Activated T-helper 17 cell treated with anti-CD3 and anti-CD28 coated beads, Interleukin-2, amount 50 U/mL, for 72 hours (primary cell): ENCODE measurements around the gene ADNP2. TPM values are rescaled to one million over a fixed set of nuclear protein-coding genes. Genes with fewer than 3 reads are reported as not detected.
"Not testable (repeated sequence)": the region's sequence is repeated elsewhere in the genome, so short reads cannot be mapped to it uniquely, and the experiment has no call there.

Experiments used
- ATAC-seq: fragments of 150-1000 bp; cut with Tn5 transposase; replicated peaks from 2 replicates; pipeline ENCODE4 v1.10.0; 2021; ENCODE audit warnings: mild to moderate bottlenecking, moderate library complexity
- H3K27ac Mint-ChIP-seq: one replicate; pipeline ENCODE4 v1.8.0; 2022; ENCODE audit warnings: mixed read lengths
- H3K27me3 Mint-ChIP-seq: one replicate; pipeline ENCODE4 v1.8.0; 2022; ENCODE audit warnings: mixed read lengths
- H3K36me3 Mint-ChIP-seq: one replicate; pipeline ENCODE4 v1.8.0; 2022; ENCODE audit warnings: low read depth, mild to moderate bottlenecking, mixed read lengths
- H3K4me1 Mint-ChIP-seq: one replicate; pipeline ENCODE4 v1.8.0; 2022; ENCODE audit warnings: mixed read lengths
- H3K4me3 Mint-ChIP-seq: one replicate; pipeline ENCODE4 v1.8.0; 2022; ENCODE audit warnings: mild to moderate bottlenecking, mixed read lengths
- H3K9me3 Mint-ChIP-seq: one replicate; pipeline ENCODE4 v1.8.0; 2022; ENCODE audit warnings: mixed read lengths
- total RNA-seq, 2 donors: library from RNA; stranded (reverse); gene quantifications; one replicate each; pipeline ENCODE4 v1.2.3, GENCODE V29; 2022

The ADNP2 gene
- total RNA-seq, 2 donors from 2014 or later = 31.8 to 34.9 TPM

DNA sequence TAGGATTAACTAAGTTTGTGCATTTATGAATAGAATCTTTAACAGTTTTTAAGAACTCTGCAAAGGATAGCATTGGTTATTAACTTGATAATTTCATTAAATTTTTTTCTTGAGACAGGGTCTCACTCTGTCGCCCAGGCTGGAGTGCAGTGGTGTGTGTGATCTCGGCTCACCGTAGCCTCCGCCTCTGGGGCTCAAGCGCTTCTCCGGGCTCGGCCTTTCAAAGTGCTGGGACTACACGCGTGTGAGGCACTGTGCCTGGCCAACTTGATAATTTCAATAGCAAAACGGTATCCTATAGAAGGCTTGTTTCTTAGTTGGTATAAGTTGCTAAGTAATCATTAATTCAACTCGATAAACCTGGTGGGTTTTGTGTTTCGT, 38.0 kb downstream of the ADNP2 start:
- Mint-ChIP-seq H3K27me3 (no peaks in the 10 kb centered on the region), H3K36me3 (peaks cover 23% of the 10 kb centered on the region), H3K4me1 (peaks cover 5% of the 10 kb centered on the region), H3K9me3 (no peaks in the 10 kb centered on the region), H3K4me3 (peak overlapping the region; percentile 84), H3K27ac (no peak overlapping the region)
- peak; percentile 42 for ATAC-seq

DNA sequence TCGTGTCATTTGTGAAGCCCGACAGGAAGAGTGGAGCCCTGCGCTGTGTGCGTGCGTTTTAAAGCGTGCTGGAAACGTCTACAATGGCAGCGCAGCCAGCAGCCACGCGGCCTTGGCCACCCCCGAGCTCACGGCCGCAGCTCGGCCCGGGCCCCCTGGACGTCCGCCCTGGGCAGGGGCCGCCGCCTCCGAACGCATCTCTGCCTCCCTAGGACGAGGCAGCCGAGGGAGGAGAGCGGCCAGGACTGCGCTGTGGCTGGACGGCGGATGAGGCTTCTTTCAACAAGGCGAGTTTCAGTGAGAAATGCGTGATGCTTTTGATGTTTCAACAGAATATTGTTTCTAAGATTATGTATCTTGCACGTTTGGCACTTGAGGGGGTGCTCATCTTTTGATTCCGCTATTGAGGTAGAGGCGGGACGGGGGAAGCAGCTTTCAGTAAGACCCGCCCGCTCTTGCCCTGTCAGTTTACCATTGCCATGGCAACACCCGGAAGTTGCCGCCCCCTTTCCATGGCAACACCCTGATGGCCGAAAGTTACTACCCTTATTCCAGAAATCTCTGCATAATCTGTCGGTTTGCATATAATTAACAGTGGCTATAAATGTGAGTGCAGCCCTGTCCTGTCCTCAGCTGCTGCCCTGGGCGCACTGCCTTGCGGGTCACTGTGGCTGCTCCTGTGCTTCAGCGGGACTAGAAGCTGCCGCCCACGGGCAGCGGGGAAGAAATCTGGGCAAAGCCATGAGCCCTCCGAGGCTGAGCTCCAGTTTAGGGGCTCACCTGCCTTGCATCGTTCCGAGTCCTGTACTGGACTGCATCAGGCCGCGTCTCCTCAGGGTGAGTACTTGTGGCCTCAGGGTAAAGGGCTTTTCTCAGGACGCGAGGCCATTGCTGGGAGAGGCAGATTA, 38.6 kb downstream of the ADNP2 start:
- Mint-ChIP-seq H3K9me3 (no peaks in the 10 kb centered on the region), H3K36me3 (peaks cover 23% of the 10 kb centered on the region), H3K4me1 (peaks cover 8% of the 10 kb centered on the region), H3K27me3 (no peaks in the 10 kb centered on the region), H3K4me3 (peak overlapping the region; percentile 84), H3K27ac (peak overlapping the region; percentile 82)
- ATAC-seq = peak; percentile 86

- H3K27ac Mint-ChIP-seq = peak overlapping the region; percentile 82
- H3K36me3 Mint-ChIP-seq = peaks cover 23% of the 10 kb centered on the region
- H3K4me3 Mint-ChIP-seq = peak overlapping the region; percentile 84
- H3K27me3 Mint-ChIP-seq = no peaks in the 10 kb centered on the region
- peak; percentile 8 for ATAC-seq
- H3K4me1 Mint-ChIP-seq = peaks cover 8% of the 10 kb centered on the region
- H3K9me3 Mint-ChIP-seq = no peaks in the 10 kb centered on the region
Measured at GRCh38 chr18:80148326-80149199, 39.5 kb downstream of the ADNP2 start.

DNA sequence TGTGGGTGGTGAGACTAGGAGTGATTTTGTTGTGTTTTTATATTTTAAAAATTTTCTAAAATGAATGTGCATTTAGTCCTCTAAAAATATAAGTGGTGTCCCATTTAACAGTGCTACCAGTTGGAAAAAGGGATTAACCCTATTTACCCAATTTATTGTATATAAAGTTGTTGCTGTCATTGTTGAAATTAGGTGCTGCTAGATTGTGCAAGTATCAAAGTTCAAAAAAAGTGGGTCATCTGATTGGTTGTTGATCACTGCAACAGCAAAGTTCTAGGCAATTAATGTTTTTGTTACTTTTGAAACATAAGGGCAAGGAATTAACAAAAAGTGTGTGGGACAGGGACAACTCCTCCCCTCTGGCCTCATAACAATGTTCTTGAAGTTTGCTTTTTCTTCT, 40.6 kb downstream of the ADNP2 start:
- Mint-ChIP-seq H3K27ac (no peak overlapping the region), H3K9me3 (no peaks in the 10 kb centered on the region), H3K36me3 (peaks cover 19% of the 10 kb centered on the region), H3K27me3 (no peaks in the 10 kb centered on the region), H3K4me1 (peaks cover 12% of the 10 kb centered on the region), H3K4me3 (no peak overlapping the region)
- no peak for ATAC-seq

DNA sequence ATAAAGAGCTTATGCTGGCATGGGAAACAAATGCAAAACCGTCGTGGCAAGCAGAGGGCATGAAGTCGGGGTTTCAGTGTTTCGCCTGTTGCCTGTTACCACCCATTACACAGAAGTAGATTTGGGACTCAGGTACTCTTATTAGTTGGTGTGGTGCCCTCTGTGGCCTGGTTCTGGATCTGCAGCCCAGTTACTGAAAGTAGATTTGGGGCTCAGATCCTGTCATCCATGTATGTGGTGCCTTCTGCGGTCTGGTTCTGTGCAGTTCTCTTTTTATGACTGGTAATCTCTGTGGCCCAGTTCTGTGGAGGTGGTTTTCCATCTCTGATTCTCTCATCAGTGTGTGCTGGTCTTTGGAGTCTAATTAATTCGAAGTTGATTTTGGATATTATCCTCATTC, 45.2 kb downstream of the ADNP2 start:
- H3K36me3 Mint-ChIP-seq = peaks cover under 1% of the 10 kb centered on the region
- ATAC-seq = peak; percentile 92
- H3K4me1 Mint-ChIP-seq = peaks cover 12% of the 10 kb centered on the region
- no peak overlapping the region for H3K4me3 Mint-ChIP-seq
- H3K27ac Mint-ChIP-seq = peak overlapping the region; percentile 47
- no peaks in the 10 kb centered on the region for H3K27me3 Mint-ChIP-seq
- H3K9me3 Mint-ChIP-seq = no peaks in the 10 kb centered on the region

- Mint-ChIP-seq H3K9me3 (no peaks in the 10 kb centered on the region), H3K4me1 (peaks cover 4% of the 10 kb centered on the region), H3K27me3 (peaks cover 7% of the 10 kb centered on the region), H3K27ac (no peak overlapping the region), H3K4me3 (no peak overlapping the region), H3K36me3 (no peaks in the 10 kb centered on the region)
- ATAC-seq = peak; percentile 26
Measured at GRCh38 chr18:80157708-80158343, 48.8 kb downstream of the ADNP2 start.

DNA sequence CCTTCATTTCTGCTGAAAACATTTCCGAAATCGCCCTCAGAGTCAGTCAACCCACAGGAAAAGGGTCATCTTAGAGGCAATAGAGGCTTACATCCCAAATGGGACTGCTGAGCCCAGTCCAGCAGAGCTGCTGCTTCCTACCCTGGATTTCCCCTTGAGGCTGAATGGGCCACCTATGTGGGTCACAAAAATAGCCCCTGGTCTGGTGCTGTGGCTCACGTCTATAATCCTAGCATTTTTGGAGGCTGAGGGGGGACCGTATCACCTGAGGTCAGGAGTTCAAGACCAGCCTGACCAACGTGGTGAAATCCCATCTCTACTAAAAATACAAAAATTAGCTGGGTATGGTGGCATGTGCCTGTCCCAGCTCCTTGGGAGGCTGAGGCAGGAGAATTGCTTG, 49.3 kb downstream of the ADNP2 start:
- H3K36me3 Mint-ChIP-seq = no peaks in the 10 kb centered on the region
- no peak overlapping the region for H3K4me3 Mint-ChIP-seq
- H3K27ac Mint-ChIP-seq = no peak overlapping the region
- peaks cover 7% of the 10 kb centered on the region for H3K27me3 Mint-ChIP-seq
- H3K9me3 Mint-ChIP-seq = no peaks in the 10 kb centered on the region
- peaks cover 4% of the 10 kb centered on the region for H3K4me1 Mint-ChIP-seq
- ATAC-seq = no peak

DNA sequence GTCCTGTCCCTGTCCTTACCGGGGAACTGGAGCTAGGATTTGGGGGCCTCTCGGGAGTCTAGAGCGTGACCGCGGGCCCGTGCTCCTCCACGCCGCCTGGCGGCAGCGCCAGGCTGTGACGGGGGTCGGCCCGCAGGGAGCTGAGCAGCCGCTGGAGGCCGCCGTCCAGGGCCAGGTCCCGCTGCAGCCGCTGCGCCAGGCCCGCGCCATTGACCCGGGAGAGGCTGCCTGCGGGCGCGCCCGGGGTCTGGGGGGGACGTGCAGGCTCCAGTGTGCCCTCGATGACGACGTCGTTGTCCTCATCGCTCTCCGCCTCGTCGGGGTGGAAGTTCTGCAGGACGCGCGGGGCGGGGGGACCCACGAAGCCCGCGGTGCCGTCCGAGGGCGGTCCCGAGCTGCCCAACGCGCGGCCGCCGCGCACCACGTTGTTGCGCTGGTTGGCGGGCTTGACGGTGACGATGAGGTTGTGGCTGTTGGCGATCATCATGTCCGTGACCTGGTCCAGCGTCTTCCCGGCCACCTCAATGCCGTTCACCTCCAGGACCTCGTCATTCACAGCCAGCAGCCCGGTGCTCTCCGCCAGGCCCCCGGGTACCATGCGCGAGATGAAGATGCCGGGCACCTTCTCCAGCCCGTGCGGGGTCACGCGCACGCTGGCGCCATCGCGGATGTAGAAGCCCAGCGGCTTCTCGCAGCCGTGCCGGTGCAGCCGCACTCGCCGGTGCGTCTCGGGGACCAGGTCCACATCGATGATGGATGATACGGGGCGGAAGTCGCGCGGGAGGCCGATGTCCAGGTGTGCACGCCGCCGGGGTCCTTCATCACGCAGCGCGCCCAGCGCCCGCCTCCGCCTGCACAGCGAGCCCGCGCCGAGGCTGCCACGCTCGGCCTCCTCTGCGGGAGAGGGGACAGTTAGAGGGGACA, 50.9 kb downstream of the ADNP2 start:
- Mint-ChIP-seq H3K4me3 (no peak overlapping the region), H3K9me3 (peaks cover 8% of the 10 kb centered on the region), H3K36me3 (no peaks in the 10 kb centered on the region), H3K27me3 (peaks cover 15% of the 10 kb centered on the region), H3K27ac (no peak overlapping the region), H3K4me1 (no peaks in the 10 kb centered on the region)
- ATAC-seq = peak; percentile 84

GRCh38 chr18:80161781-80162417, 52.8 kb downstream of the ADNP2 start:
- H3K4me1 Mint-ChIP-seq = no peaks in the 10 kb centered on the region

GRCh38 chr18:80163183-80163582, 54.1 kb downstream of the ADNP2 start:
- H3K4me3 Mint-ChIP-seq = no peak overlapping the region
- H3K9me3 Mint-ChIP-seq = peaks cover 8% of the 10 kb centered on the region
- peaks cover 15% of the 10 kb centered on the region for H3K27me3 Mint-ChIP-seq
- no peaks in the 10 kb centered on the region for H3K36me3 Mint-ChIP-seq
- no peak overlapping the region for H3K27ac Mint-ChIP-seq
- ATAC-seq = no peak
- no peaks in the 10 kb centered on the region for H3K4me1 Mint-ChIP-seq

More at GRCh38 chr18:80161781-80162417, 52.8 kb downstream of the ADNP2 start:
- Mint-ChIP-seq H3K27me3 (peaks cover 15% of the 10 kb centered on the region), H3K27ac (no peak overlapping the region), H3K4me3 (no peak overlapping the region), H3K36me3 (no peaks in the 10 kb centered on the region), H3K9me3 (peaks cover 8% of the 10 kb centered on the region)
- ATAC-seq = no peak

- not testable (repeated sequence) for H3K36me3 Mint-ChIP-seq, H3K9me3 Mint-ChIP-seq, H3K4me3 Mint-ChIP-seq, H3K27ac Mint-ChIP-seq, H3K4me1 Mint-ChIP-seq, ATAC-seq
- peaks cover 21% of the 10 kb centered on the region for H3K27me3 Mint-ChIP-seq
Measured at GRCh38 chr18:80164727-80165355, 55.8 kb downstream of the ADNP2 start.

DNA sequence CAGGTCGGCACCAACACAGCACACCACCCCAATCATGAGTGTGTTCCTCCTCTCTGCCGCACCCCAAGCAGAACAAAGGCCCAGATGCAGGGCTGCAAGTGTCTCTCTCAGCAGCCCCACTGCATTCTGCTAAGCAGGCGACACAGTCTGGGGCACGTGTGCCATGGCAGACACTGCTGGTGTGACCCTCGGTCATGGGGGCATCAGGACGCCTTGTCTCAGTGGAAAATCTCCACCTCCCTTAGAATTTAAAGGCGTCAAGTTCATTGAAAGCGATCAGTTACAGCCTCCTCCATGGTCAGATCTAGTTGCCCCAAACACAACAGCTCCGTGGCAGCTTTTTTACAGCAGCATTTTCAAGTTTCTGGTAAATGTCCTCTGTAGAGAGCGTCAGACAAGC, 57.2 kb downstream of the ADNP2 start:
- ATAC-seq = no peak
- Mint-ChIP-seq H3K27ac (no peak overlapping the region), H3K27me3 (peaks cover 21% of the 10 kb centered on the region), H3K9me3 (peaks cover 8% of the 10 kb centered on the region), H3K4me1 (no peaks in the 10 kb centered on the region), H3K4me3 (no peak overlapping the region), H3K36me3 (no peaks in the 10 kb centered on the region)

DNA sequence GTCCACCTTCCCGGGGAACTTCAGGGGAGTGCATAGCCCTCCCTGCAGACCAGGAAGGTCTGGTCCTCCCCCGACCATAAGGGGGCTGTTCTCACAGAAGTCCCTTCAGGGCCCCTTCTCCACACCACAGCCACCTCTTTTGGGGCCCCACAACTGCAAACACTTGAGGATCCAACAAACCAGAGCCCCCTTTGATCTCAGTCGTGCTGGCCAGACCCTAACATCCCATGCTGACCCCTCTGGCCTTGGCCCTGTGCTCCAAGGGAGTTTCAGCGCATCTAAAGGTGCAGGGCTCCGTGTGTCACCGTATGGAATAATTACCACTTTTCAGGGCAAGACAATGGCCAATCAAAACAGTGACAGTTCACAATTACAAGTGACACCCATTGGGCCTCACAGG, 57.7 kb downstream of the ADNP2 start:
- H3K27me3 Mint-ChIP-seq = peaks cover 24% of the 10 kb centered on the region

More for the DNA sequence above, 57.7 kb downstream of the ADNP2 start:
- no peak for ATAC-seq
- Mint-ChIP-seq H3K9me3 (peaks cover 8% of the 10 kb centered on the region), H3K4me3 (no peak overlapping the region), H3K36me3 (no peaks in the 10 kb centered on the region), H3K4me1 (no peaks in the 10 kb centered on the region), H3K27ac (no peak overlapping the region)
